K562 (cell line): ENCODE measurements around the gene ABHD17C. TPM values are rescaled to one million over a fixed set of nuclear protein-coding genes. Genes with fewer than 3 reads are reported as not detected.

Experiments used
- HMG20A ChIP-seq: fragments of 450-650 bp; formaldehyde crosslinking; conservative IDR thresholded peaks from 2 replicates; pipeline ENCODE4 v1.4.0; 2020; ENCODE audit warnings: mild to moderate bottlenecking, mixed read lengths
- MAFG ChIP-seq: fragments of 450-650 bp; conservative IDR thresholded peaks from 2 replicates; pipeline ENCODE4 v1.6.1; 2016; ENCODE audit warnings: missing genetic modification characterization, missing compliant biosample characterization
- NELFE ChIP-seq: IDR thresholded peaks from 2 replicates; pipeline ENCODE4 v1.6.1; 2011; ENCODE audit warnings: mild to moderate bottlenecking; ENCODE audit not compliant: insufficient read depth, insufficient read length
- ZBTB8A ChIP-seq: fragments of 450-650 bp; IDR thresholded peaks from 2 replicates; pipeline ENCODE4 v1.6.1; 2018; ENCODE audit warnings: mild to moderate bottlenecking, moderate library complexity; ENCODE audit not compliant: partially characterized antibody
- ZNF133 ChIP-seq: fragments of 250-450 bp; sonication (Bioruptor Pico); IDR thresholded peaks from 2 replicates; pipeline ENCODE4 v1.4.0; 2020; ENCODE audit warnings: mild to moderate bottlenecking
- ZNF583 ChIP-seq: fragments of 250-450 bp; sonication (Bioruptor Pico); IDR thresholded peaks from 2 replicates; pipeline ENCODE4 v1.4.0; 2020
- polyA plus RNA-seq, 8 experiments: library from polyadenylated mRNA; depleted of rRNA in 4 of 8; stranded (reverse) in 5 of 8; unstranded in 3 of 8; fragments of >200 nt; fragmentation: Nextera tagmentation in 2 of 8; fragmentation: Illumina TruSeq in 1 of 8; extraction: Ambion mirVana in 2 of 8; extraction: Trizol in 1 of 8; gene quantifications; 2 replicates each; pipeline versions ENCODE4 v1.2.1 to v1.2.3, GENCODE V29; 2011 to 2014; ENCODE audit warnings: inconsistent platforms in 1 of 8, missing spikeins in 1 of 8
- total RNA-seq, 7 experiments: library from RNA; depleted of rRNA in 6 of 7; stranded (reverse); fragments of >200 nt in 6 of 7; fragmentation: Illumina TruSeq in 2 of 7; extraction: Trizol in 2 of 7; gene quantifications; 2 replicates each; pipeline versions ENCODE4 v1.2.1 to v1.2.3, GENCODE V29; 2011 to 2021; ENCODE audit warnings: low replicate concordance in 1 of 7
- TF ChIP-seq, protein P1 (sequence below): sonication (generic); formaldehyde crosslinking; IDR thresholded peaks from 2 replicates; pipeline ENCODE4 v1.8.0; 2023; ENCODE audit warnings: mild to moderate bottlenecking, missing genetic modification reagents
- TF ChIP-seq, protein P2 (sequence below): fragments of 250-450 bp; sonication (Bioruptor Pico); IDR thresholded peaks from 2 replicates; pipeline ENCODE4 v1.8.0; 2021; ENCODE audit warnings: borderline replicate concordance, mild to moderate bottlenecking, moderate library complexity; ENCODE audit not compliant: poor library complexity, severe bottlenecking

The ABHD17C gene
- total and polyA plus RNA-seq, 9 of the 15 experiments (the other 6 are each of a cell fraction or from before 2014, with no cell fraction given) = 0.04 to 0.42 (median 0.19) TPM; not detected in 1

DNA sequence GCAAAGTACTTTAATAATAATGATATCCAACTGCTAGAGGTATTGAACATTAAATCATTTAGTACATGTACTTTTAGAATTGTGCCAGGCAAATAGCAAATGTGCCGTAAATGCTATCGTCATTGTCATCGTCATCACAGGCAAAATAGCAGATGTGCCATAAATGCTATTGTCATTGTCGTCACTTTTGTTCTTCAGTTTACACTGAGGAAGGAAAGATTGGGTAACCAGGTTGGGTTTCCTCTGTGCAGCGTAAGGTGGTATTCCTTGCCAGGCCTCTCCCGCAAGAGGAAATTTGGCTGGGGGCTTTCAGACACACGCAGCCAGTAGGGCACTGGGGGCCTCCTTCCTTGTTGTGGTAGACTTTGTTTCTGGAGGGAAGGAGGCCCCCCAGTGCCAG is 26.4 kb downstream of the ABHD17C start (continued):
- TF ChIP-seq, protein P1, sequence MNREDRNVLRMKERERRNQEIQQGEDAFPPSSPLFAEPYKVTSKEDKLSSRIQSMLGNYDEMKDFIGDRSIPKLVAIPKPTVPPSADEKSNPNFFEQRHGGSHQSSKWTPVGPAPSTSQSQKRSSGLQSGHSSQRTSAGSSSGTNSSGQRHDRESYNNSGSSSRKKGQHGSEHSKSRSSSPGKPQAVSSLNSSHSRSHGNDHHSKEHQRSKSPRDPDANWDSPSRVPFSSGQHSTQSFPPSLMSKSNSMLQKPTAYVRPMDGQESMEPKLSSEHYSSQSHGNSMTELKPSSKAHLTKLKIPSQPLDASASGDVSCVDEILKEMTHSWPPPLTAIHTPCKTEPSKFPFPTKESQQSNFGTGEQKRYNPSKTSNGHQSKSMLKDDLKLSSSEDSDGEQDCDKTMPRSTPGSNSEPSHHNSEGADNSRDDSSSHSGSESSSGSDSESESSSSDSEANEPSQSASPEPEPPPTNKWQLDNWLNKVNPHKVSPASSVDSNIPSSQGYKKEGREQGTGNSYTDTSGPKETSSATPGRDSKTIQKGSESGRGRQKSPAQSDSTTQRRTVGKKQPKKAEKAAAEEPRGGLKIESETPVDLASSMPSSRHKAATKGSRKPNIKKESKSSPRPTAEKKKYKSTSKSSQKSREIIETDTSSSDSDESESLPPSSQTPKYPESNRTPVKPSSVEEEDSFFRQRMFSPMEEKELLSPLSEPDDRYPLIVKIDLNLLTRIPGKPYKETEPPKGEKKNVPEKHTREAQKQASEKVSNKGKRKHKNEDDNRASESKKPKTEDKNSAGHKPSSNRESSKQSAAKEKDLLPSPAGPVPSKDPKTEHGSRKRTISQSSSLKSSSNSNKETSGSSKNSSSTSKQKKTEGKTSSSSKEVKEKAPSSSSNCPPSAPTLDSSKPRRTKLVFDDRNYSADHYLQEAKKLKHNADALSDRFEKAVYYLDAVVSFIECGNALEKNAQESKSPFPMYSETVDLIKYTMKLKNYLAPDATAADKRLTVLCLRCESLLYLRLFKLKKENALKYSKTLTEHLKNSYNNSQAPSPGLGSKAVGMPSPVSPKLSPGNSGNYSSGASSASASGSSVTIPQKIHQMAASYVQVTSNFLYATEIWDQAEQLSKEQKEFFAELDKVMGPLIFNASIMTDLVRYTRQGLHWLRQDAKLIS (CRISPR knock-in tag) = no peak
- TF ChIP-seq ZNF583 (CRISPR knock-in tag) (no peak), ZNF133 (CRISPR knock-in tag) (no peak), MAFG (tag) (no peak), NELFE (no peak), ZBTB8A (no peak), HMG20A (CRISPR knock-in tag) (no peak)
- TF ChIP-seq, protein P2, sequence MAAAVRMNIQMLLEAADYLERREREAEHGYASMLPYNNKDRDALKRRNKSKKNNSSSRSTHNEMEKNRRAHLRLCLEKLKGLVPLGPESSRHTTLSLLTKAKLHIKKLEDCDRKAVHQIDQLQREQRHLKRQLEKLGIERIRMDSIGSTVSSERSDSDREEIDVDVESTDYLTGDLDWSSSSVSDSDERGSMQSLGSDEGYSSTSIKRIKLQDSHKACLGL = no peak
